ENCODE results near the gene TBCD. TPM values are rescaled to one million over a fixed set of nuclear protein-coding genes. Genes with fewer than 3 reads are reported as not detected.

TBCD gene
- total RNA-seq, 1 donor from 2014 or later, result 49.9 TPM

DNA sequence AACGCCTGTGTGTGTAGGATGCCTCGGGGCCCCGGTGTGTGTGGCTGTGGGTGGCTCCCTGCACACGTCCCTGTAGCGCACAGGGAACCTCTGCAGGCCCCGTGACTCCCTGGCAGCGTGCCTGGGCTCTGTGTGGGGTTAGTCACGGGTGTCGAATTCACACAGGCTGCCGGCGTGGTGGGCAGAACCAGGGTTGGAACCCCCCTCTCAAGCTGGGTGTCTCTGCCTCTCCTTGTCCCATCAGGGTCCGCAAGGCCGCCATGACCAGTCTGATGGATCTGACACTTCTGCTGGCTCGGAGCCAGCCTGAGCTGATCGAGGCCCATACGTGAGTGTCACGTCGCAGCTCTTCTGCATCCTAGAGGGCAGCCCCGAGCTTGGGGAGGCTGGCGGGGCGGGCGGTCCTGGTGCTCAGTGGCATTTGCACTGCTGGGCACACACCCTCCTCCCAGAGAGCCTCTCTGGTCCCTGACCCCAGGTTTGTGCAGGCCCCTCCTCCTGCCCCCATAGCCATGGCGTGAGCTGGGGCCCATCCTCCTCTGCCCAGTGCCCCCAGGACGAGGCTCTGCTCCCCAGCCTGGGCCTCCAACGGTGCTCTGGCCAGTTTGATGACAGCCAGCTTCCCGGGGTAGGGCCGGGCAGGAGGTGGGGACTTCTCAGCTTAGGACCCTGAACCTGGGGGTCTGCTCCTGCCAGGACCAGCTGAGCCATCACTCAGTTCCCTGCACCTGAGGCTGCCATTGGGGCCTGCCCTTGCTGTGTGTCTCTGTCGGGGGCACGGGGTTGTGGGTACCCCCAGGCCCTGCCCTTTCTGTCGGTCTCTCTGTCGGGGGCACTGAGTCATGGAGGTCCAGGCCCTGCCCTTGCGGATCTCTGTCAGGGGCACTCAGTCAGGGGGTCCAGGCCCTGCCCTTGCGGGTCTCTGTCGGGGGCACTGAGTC lies 176.1 kb downstream of the TBCD start:
- ChIA-PET POLR2A (no interaction called here), CTCF (no interaction called here)
- no peak overlapping the region for H3K27ac Mint-ChIP-seq
- H3K36me3 Mint-ChIP-seq (ENCODE audit: low read depth), result peaks cover 75% of the 10 kb centered on the region
- DNase-seq (no peak), ATAC-seq (ENCODE audit: low read depth) (no peak)
- H3K9me3 Mint-ChIP-seq, result no peaks in the 10 kb centered on the region
- intact Hi-C loops (cut with micrococcal nuclease), result no loop called here
- no peak overlapping the region for H3K4me3 Mint-ChIP-seq
- TF ChIP-seq, protein P1, sequence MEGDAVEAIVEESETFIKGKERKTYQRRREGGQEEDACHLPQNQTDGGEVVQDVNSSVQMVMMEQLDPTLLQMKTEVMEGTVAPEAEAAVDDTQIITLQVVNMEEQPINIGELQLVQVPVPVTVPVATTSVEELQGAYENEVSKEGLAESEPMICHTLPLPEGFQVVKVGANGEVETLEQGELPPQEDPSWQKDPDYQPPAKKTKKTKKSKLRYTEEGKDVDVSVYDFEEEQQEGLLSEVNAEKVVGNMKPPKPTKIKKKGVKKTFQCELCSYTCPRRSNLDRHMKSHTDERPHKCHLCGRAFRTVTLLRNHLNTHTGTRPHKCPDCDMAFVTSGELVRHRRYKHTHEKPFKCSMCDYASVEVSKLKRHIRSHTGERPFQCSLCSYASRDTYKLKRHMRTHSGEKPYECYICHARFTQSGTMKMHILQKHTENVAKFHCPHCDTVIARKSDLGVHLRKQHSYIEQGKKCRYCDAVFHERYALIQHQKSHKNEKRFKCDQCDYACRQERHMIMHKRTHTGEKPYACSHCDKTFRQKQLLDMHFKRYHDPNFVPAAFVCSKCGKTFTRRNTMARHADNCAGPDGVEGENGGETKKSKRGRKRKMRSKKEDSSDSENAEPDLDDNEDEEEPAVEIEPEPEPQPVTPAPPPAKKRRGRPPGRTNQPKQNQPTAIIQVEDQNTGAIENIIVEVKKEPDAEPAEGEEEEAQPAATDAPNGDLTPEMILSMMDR (IDR thresholded peaks at IDR 0.05), result no peak
- no peaks in the 10 kb centered on the region for H3K4me1 Mint-ChIP-seq
- no peaks in the 10 kb centered on the region for H3K27me3 Mint-ChIP-seq

DNA sequence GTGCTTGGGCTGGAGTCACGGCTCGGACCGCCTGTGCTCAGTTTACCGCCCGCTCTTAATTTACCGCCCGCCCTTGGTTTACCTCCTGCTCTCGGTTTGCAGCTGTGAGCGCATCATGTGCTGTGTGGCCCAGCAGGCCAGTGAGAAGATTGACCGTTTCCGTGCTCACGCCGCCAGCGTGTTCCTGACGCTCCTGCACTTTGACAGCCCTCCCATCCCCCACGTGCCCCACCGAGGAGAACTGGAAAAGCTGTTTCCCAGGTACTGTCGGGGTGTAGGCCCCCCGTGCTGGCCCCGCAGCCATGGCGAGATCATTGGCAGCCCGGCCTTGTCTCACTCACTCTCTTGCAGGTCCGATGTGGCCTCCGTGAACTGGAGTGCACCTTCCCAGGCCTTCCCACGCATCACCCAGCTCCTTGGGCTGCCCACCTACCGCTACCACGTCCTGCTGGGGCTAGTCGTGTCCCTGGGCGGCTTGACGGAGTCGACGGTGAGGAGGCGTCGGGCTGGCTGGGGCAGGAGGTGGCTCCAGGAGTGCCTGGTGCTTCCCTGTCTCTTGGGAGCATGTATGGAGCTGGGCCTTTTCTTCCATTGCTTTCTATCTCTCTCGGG lies 177.3 kb downstream of the TBCD start:
- ChIA-PET POLR2A (no interaction called here), CTCF (no interaction called here)
- peaks cover 77% of the 10 kb centered on the region for H3K36me3 Mint-ChIP-seq (ENCODE audit: low read depth)
- no peak overlapping the region for H3K4me3 Mint-ChIP-seq
- H3K4me1 Mint-ChIP-seq, result no peaks in the 10 kb centered on the region
- H3K9me3 Mint-ChIP-seq, result no peaks in the 10 kb centered on the region
- intact Hi-C loops (cut with micrococcal nuclease), result no loop called here
- no peak for DNase-seq
- ATAC-seq (ENCODE audit: low read depth), result no peak
- TF ChIP-seq, protein P1 (IDR thresholded peaks at IDR 0.05), result no peak
- H3K27ac Mint-ChIP-seq, result no peak overlapping the region
- H3K27me3 Mint-ChIP-seq, result no peaks in the 10 kb centered on the region

DNA sequence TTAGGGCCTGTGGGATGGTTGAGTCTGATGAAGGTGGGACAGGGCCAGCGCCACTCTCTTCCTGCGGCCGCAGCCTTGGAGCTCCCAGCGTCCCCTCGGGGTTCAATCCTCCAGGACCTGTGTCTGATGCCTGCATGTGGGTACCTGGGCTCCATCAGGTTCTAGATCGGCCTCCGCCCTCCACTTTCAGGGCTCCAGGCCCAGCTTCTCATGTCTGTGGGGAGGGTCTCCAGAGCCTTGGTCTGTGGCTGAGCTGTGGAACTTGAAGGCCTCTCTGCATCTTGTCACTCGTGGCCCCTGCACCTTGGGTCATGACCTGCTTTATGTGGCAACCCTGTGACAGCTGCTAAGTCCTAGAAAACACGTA lies 177.8 kb downstream of the TBCD start:
- no peak overlapping the region for H3K27ac Mint-ChIP-seq
- CTCF ChIA-PET, result no interaction called here
- no peak overlapping the region for H3K4me3 Mint-ChIP-seq
- ATAC-seq (ENCODE audit: low read depth) (no peak), DNase-seq (no peak)
- no peaks in the 10 kb centered on the region for H3K9me3 Mint-ChIP-seq
- H3K27me3 Mint-ChIP-seq, result no peaks in the 10 kb centered on the region
- peaks cover 75% of the 10 kb centered on the region for H3K36me3 Mint-ChIP-seq (ENCODE audit: low read depth)
- H3K4me1 Mint-ChIP-seq, result no peaks in the 10 kb centered on the region
- intact Hi-C loops (cut with micrococcal nuclease), result no loop called here
- POLR2A ChIA-PET, result no interaction called here
- TF ChIP-seq, protein P1 (IDR thresholded peaks at IDR 0.05), result no peak

DNA sequence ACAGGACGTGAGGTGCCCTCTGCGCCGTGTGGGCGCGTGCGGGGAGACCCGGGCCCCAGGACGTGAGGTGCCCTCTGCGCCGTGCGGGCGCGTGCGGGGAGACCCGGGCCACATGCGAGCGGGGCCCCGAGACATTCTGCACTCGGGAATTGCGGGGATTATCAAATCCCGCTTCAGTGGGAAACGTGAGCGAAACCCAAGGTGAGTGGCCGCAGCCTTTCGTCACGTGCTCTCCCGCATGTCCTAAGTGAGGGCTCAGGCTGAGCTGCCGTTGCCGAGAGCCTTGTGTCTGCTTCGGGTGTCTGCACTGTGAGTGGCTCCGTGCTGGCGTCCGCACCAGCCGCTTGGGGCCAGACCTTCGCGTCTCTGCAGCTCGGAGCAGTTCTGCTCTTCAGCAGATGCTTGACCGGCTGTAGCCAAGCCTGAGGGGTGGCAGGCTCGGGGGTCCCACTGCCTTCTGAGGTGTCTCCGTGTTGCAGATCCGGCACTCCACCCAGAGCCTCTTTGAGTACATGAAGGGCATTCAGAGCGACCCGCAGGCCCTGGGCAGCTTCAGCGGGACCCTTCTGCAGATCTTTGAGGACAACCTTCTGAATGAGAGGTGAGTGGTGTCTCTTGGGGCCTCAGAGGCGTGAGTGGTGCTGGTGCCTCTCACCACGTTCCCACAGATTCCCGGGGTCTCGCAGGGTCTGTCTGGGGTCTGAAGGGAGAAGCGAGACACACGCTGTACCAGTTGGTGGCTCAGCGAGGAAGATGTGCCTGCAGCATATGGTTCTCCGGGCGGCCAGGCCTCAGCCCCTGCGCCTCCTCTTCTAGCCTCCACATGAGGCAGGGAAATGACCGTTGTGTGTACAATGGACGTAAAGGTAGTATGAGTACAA lies 178.4 kb downstream of the TBCD start:
- H3K4me1 Mint-ChIP-seq, result no peaks in the 10 kb centered on the region
- no peaks in the 10 kb centered on the region for H3K27me3 Mint-ChIP-seq
- H3K9me3 Mint-ChIP-seq, result no peaks in the 10 kb centered on the region
- ChIA-PET POLR2A (no interaction called here), CTCF (interaction anchor here (0.8 kb wide), 1 partner anchor 14 kb away, joined by 3 read pairs; no protein-coding TSS in a partner anchor)
- H3K4me3 Mint-ChIP-seq, result no peak overlapping the region
- no peak for ATAC-seq (ENCODE audit: low read depth)
- no peak overlapping the region for H3K27ac Mint-ChIP-seq
- H3K36me3 Mint-ChIP-seq (ENCODE audit: low read depth), result peaks cover 74% of the 10 kb centered on the region
- no peak for DNase-seq
- intact Hi-C loops (cut with micrococcal nuclease), result no loop called here
- TF ChIP-seq, protein P1 (IDR thresholded peaks at IDR 0.05), result no peak

All from activated B cell treated with CpG ODN at 0.5 μM for 24 hours (primary cell).